ENCODE results near the gene PAM. TPM values are rescaled to one million over a fixed set of nuclear protein-coding genes. Genes with fewer than 3 reads are reported as not detected.

Gene PAM
- total RNA-seq, 1 experiment from 2014 or later: 142 TPM

- no peak for DNase-seq
- no peak overlapping the region for H3K27ac Mint-ChIP-seq (ENCODE audit: unreplicated experiment)
- no peaks in the 10 kb centered on the region for H3K36me3 Mint-ChIP-seq (ENCODE audit: insufficient read depth, unreplicated experiment)
- no peak overlapping the region for H3K4me3 Mint-ChIP-seq (ENCODE audit: low read depth, unreplicated experiment)
- CTCF ChIA-PET: no interaction called here
- H3K4me1 Mint-ChIP-seq (ENCODE audit: low read depth, unreplicated experiment): no peaks in the 10 kb centered on the region
- intact Hi-C loops (cut with micrococcal nuclease; ENCODE audit: unreplicated experiment): no loop called here
- H3K27me3 Mint-ChIP-seq (ENCODE audit: unreplicated experiment): no peaks in the 10 kb centered on the region
- peaks cover 3% of the 10 kb centered on the region for H3K9me3 Mint-ChIP-seq (ENCODE audit: low read depth, unreplicated experiment)
- no TSS peak for BruUV-seq (replicated peaks)
- TF ChIP-seq CTCF (IDR thresholded peaks at IDR 0.05; ENCODE audit: unreplicated experiment): no peak
Measured at GRCh38 chr5:103014983-103015382, 259.9 kb downstream of the PAM start.

GRCh38 chr5:103016167-103016566 lies 261.1 kb downstream of the PAM start:
- TF ChIP-seq CTCF (IDR thresholded peaks at IDR 0.05; ENCODE audit: unreplicated experiment): no peak
- no peak for DNase-seq
- Mint-ChIP-seq H3K36me3 (ENCODE audit: insufficient read depth, unreplicated experiment) (no peaks in the 10 kb centered on the region), H3K4me3 (ENCODE audit: low read depth, unreplicated experiment) (no peak overlapping the region), H3K27ac (ENCODE audit: unreplicated experiment) (no peak overlapping the region), H3K27me3 (ENCODE audit: unreplicated experiment) (no peaks in the 10 kb centered on the region), H3K4me1 (ENCODE audit: low read depth, unreplicated experiment) (no peaks in the 10 kb centered on the region), H3K9me3 (ENCODE audit: low read depth, unreplicated experiment) (peaks cover 3% of the 10 kb centered on the region)
- intact Hi-C loops (cut with micrococcal nuclease; ENCODE audit: unreplicated experiment): no loop called here
- CTCF ChIA-PET: no interaction called here
- BruUV-seq (replicated peaks): no TSS peak

- TF ChIP-seq CTCF (IDR thresholded peaks at IDR 0.05; ENCODE audit: unreplicated experiment): no peak
- Mint-ChIP-seq H3K9me3 (ENCODE audit: low read depth, unreplicated experiment) (no peaks in the 10 kb centered on the region), H3K36me3 (ENCODE audit: insufficient read depth, unreplicated experiment) (no peaks in the 10 kb centered on the region), H3K4me3 (ENCODE audit: low read depth, unreplicated experiment) (no peak overlapping the region), H3K27ac (ENCODE audit: unreplicated experiment) (no peak overlapping the region), H3K4me1 (ENCODE audit: low read depth, unreplicated experiment) (no peaks in the 10 kb centered on the region), H3K27me3 (ENCODE audit: unreplicated experiment) (no peaks in the 10 kb centered on the region)
- DNase-seq: no peak
- intact Hi-C loops (cut with micrococcal nuclease; ENCODE audit: unreplicated experiment): no loop called here
- no TSS peak for BruUV-seq (replicated peaks)
- CTCF ChIA-PET: no interaction called here
Measured at GRCh38 chr5:103019804-103020203, 264.7 kb downstream of the PAM start.

- Mint-ChIP-seq H3K4me3 (ENCODE audit: low read depth, unreplicated experiment) (no peak overlapping the region), H3K4me1 (ENCODE audit: low read depth, unreplicated experiment) (no peaks in the 10 kb centered on the region), H3K27ac (ENCODE audit: unreplicated experiment) (no peak overlapping the region), H3K36me3 (ENCODE audit: insufficient read depth, unreplicated experiment) (no peaks in the 10 kb centered on the region), H3K27me3 (ENCODE audit: unreplicated experiment) (no peaks in the 10 kb centered on the region), H3K9me3 (ENCODE audit: low read depth, unreplicated experiment) (no peaks in the 10 kb centered on the region)
- no peak for TF ChIP-seq CTCF (IDR thresholded peaks at IDR 0.05; ENCODE audit: unreplicated experiment)
- intact Hi-C loops (cut with micrococcal nuclease; ENCODE audit: unreplicated experiment): no loop called here
- CTCF ChIA-PET: no interaction called here
- no TSS peak for BruUV-seq (replicated peaks)
- DNase-seq: no peak
Measured at GRCh38 chr5:103021314-103021713, 266.2 kb downstream of the PAM start.

- no peak for TF ChIP-seq CTCF (IDR thresholded peaks at IDR 0.05; ENCODE audit: unreplicated experiment)
- CTCF ChIA-PET: no interaction called here
- no peaks in the 10 kb centered on the region for H3K27me3 Mint-ChIP-seq (ENCODE audit: unreplicated experiment)
- no peak overlapping the region for H3K27ac Mint-ChIP-seq (ENCODE audit: unreplicated experiment)
- H3K4me1 Mint-ChIP-seq (ENCODE audit: low read depth, unreplicated experiment): no peaks in the 10 kb centered on the region
- BruUV-seq (replicated peaks): no TSS peak
- DNase-seq: no peak
- H3K4me3 Mint-ChIP-seq (ENCODE audit: low read depth, unreplicated experiment): no peak overlapping the region
- intact Hi-C loops (cut with micrococcal nuclease; ENCODE audit: unreplicated experiment): no loop called here
- H3K9me3 Mint-ChIP-seq (ENCODE audit: low read depth, unreplicated experiment): no peaks in the 10 kb centered on the region
- H3K36me3 Mint-ChIP-seq (ENCODE audit: insufficient read depth, unreplicated experiment): no peaks in the 10 kb centered on the region
Measured at GRCh38 chr5:103027267-103027666, 272.2 kb downstream of the PAM start.
